DMS114 treated with DMSO at 0.1 percent for 48 hours (cell line): ENCODE measurements around the gene FABP1.

ENCODE experiments used
- DNase-seq: peaks from one replicate; lab custom pipeline; 2025; ENCODE audit not compliant: unreplicated experiment; lab: John Stamatoyannopoulos, UW

Gene FABP1

GRCh38 chr2:88127888-88128653 lies at the start of gene FABP1:
TSS of gene FABP1 (minus strand) at chr2:88128062. CDS start at chr2:88128017, 45 bp downstream.
- DNase-seq: no peak

GRCh38 chr2:88177556-88177955 lies 49.7 kb upstream of the FABP1 start:
- no peak for DNase-seq

DNA sequence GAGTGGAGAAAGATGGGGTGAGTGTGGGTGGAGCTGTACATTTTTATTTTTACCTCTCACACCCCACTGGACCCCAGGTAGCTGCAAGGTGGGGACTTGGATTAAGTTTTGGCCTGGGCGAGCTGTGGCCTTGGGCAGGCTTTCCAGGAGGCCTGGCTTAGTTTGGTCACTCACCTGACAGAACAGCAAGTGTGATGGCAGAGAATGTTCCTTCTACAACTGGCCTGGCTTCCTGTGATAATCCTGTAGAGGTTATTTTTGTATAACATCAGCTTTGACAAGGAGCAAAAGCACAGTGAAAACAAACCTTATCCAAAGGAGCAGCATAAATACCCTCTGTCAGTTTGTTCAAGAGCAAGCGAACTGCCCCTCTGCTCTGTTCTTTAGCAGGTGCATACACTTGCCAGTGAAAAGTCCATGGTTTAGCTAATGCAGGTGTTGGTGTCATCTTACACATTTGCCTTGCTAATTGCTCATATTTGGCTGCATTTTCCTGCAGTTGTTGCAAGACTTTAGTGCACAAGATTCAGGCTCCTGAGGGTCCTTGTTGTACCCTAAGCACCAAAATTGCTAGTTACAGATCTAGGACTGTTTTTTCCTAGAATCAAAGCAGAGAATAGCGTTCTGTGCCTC lies 48.6 kb upstream of the FABP1 start:
- no peak for DNase-seq

DNA sequence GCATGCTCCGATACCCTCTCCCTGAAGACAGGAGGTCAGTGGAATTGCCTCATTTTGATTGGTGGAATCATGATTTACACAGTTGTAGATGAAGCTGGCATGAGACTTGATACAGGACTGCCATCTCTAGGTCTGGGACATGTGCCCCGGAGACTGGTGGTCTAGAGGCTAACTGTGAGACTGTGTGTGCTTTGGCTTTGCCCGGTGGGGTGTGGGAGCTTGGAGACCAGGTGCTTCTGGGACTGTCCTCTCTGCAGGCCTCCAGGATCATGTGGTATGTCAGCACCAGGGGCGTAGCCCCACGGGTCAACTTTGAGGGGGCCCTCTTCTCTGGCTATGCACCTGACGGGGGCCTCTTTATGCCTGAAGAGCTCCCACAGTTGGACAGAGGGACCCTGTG lies 45.0 kb upstream of the FABP1 start:
- DNase-seq: no peak

DNA sequence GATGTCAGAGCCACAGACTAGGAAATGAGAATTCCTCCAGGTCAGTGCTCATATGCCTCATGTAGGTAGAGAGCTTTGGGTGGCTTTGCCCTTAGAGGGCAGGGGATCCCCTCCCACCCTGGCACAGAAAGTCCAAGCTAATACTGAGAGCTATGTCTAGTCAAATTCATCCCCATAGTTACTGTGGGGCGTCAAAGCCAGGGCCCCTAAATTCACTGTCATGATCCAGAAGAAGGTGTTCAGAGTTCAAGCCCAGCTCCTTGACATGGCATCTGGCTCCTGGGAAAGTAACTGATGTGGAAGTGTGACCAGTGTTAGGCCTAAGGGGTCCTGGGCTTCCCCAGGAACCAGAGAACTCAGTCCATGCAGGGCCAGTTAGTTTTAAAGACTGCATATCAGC lies 44.1 kb upstream of the FABP1 start:
- DNase-seq: no peak

DNA sequence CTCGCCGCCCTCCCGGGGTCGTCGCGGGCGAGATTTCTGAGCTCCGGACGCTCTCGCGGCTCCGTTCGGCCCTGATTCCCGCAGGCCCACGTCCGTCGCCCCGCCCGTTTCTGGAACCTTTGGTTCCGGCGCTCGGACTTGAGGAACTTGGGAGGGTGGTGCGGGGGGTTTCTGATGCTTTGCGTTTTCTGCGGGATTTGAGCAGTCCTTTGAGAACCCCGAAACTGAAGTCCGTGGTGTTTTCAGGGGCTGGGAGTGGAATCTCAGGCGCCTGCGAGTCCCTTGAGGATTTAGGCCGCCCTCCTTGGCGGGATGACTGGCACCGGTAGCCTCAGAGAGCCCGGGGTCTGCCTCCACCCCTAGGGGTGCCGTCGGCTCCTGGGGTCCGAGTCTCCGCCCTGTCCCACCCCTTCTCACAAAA lies 42.6 kb upstream of the FABP1 start:
- peak; percentile 54 for DNase-seq

- DNase-seq: no peak
Observed at GRCh38 chr2:88168386-88168785, 40.5 kb upstream of the FABP1 start.

DNA sequence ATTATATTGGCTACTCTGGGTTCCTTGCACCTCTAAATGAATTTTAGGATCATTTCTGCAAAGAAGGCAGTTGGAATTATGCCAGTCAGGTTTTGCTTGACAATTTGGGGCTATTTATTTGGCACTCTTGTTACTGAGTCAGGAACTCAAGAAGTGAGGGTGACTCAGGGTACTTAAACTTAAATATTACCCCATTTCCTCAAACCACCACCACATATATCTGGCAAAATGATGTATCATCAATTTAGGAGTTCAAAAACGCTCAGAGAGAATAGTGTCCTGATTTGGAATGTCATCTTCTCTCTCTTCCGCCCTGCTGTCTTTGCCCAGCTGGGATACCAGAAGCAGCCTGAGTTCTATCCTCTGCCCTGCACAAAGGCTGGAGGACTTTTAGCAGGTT lies 39.9 kb upstream of the FABP1 start:
- no peak for DNase-seq

DNA sequence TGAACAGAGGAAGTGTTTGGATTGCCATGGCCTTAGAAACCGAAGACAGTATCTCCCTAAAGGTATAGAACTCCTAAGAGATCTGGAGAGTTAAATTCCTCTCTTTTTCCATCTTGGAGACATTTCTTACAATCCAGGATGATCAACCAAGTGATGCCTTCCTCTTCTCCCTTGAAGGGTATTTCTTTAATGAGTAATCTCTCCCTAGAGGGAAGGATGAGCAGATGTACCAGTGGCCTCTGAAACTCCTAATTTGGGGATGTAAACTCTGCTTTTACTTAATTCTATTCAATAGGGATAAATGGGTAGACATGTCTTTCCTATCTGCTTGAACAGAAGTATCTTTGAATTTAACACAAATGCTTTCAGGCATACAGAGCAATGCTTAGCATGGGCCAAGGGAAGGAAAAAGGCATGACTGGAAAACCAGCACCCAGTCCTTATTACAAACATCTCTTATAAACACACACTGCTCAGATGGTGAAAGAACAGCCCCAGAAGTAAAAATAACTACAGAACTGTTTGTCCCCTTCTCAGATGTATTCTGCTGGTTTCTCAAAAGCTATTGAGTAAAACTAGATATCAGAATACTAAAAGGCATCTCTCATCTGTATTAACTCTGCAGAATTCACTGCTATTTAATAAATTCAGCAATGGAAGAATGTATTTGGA lies 37.6 kb upstream of the FABP1 start:
- no peak for DNase-seq

DNA sequence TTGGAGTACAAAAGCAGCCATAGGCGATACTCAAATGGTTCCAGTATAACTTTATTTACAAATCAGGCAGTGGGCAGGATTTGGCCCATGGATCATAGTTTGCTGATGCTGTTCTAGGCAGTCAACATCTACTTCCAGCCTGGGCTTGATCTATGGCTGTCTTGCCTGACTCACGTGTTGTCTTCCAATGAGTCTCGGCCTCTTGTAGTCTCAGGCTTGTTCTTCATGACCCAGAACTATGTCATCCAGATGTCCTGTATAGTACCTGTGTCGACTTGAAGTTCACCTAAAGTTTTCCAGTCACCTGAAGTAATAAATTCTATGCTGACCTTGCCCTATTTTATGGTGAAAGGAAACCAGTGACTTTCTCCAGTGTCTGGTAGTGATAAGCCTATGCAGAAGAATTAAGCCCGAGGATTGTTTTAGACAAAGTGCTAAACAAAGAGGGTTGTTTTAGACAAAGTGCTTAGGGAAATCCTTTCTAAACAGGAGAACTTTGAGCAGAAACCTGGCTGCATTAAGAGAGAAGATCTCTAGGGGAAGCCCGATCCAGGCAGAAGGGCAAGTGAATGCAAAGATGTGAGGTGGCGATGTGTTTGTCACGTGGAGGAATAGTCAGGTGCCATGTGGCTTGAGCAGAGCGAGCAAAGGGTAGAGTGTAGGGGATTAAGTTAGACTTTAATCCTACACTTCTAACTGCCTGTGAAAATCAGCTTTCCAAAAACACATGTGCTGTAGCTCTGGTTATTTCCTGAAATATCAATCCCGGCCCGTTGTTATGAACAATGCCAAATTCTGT lies 33.8 kb upstream of the FABP1 start:
- DNase-seq: no peak

DNA sequence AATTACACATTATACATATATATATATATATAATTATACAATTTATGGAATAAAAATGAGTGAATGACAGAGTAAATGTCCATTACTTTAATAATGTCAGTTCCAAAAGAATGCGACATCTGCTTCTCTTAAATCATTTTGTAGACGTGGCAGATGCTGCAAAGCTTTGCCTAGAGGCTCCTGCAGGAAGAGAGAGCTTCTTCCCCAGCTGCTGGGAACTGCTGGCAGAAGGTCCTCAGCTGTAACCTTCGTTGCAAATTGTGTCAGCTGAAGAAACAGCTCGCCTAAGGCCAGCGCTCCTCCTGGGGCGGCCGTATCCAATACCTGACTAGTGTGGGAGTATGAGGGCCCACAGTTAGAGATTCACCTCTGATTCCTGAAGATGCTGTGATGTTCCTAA lies 32.7 kb upstream of the FABP1 start:
- no peak for DNase-seq

DNA sequence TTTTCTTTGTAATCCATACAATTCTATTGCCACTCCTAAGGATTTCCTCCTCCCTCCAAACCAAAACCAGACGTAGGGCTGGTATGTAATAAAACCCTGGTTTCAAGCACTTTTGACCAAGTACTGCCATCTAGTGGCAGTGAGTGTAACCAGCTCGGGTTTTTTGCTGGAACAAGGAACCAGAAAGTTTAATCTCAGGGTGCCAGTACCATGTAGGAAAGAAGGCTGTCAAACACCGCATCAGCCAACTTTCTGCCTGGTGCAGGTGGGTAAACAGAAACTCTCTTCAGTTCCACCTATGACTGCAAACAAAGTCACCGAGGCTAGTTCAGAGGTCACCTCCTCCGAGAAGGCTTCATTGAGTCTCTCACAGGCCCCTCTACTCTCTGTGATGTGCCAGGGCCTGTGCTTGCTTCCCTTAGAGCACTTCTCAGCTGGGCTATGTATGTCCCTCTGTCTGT lies 32.1 kb upstream of the FABP1 start:
- DNase-seq: peak; percentile 62

- DNase-seq: no peak
Observed at GRCh38 chr2:88159481-88159880, 31.6 kb upstream of the FABP1 start.

DNA sequence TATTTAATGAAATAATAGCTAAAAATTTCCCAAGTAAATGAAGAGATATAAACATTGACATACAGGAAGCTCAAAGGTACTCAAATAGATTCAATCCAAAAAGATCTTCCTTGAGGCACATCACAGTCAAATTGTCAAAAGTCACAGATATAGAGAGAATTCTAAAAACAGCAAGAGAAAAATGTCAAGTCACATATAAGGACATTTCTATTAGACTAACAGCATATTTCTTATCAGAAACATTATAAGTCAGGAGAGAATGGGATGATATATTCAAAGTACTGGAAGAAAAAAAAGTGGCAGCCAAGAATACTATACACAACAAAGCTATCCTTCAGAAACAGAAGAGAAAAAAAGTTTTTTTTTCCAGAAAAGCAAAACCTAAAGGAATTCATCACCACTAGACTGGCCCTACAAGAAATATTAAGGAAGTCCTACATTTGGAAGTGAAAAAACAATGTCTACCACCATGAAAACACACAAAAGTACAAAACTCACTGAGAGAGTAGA lies 21.1 kb upstream of the FABP1 start:
- no peak for DNase-seq

- DNase-seq: no peak
Observed at GRCh38 chr2:88147145-88147544, 19.3 kb upstream of the FABP1 start.

DNA sequence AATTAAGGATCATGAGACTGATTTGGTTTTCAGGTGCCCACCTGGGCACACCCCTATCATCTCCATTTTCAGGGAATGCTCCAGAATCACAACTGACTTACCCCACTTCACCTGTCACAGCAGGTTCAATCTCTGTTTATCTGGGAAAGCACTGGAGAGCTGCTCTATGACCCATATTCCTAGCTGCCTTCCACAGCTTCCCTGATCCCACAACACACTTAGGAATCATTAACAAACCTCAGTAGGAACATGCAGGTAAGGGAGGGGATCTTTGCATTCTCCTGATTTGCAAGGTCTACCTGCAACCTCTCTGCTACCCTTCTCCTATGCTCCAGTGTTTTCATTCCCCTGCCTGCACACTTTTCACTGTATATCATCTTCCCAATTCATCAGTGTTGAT lies 18.7 kb upstream of the FABP1 start:
- no peak for DNase-seq

- no peak for DNase-seq
Observed at GRCh38 chr2:88144914-88145497, 17.1 kb upstream of the FABP1 start.

DNA sequence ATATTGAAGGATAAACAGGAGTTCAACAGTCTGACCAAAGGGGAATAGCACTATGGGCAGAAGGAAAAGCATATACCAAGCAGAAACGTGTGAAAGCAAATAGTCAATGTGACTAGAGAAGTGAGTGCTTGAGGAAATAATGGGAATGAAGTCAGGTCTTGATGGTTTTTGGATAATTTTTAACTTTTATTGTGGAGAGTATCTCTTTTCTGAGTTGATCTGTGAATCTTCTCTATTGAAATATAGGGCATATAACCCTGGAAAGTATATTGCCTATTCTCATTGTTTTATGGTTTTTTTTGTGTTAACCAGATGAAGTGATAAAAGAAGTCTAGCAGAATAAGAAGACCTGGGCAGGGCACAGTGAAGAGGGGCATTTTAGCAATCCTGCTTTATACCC lies 16.4 kb upstream of the FABP1 start:
- no peak for DNase-seq

- DNase-seq: no peak
Observed at GRCh38 chr2:88141952-88142351, 14.1 kb upstream of the FABP1 start.

DNA sequence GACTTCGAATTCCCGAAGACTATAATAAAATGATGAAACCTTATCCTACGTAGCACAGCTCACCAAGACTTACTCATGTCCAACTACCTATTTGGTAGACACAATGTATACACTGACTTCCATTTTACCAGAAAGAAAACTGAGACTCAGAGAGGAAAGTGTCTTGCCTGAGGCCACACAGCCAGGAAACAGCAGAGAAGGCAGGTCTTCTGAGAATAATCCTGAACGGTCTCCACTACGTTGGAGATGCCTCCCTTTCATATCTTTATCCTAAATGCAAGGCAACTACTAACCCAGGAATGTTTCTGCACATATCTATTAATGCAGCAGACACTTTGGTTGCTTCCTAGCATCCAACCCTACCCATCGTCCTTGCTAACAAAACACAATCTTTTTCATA lies 11.9 kb upstream of the FABP1 start:
- DNase-seq: no peak

GRCh38 chr2:88139203-88139702 lies 11.4 kb upstream of the FABP1 start:
- DNase-seq: no peak
